HCT116 (cell line): ENCODE results near the gene SNW1. TPM values are rescaled to one million over a fixed set of nuclear protein-coding genes. Genes with fewer than 3 reads are reported as not detected.

ENCODE experiments used
- ATAC-seq: fragments of 200-7000 bp; cut with Tn5 transposase; 2 replicates; pipeline ENCODE4 v1.9.1; 2020; ENCODE audit warnings: mild to moderate bottlenecking, moderate library complexity
- BruUV-seq: library from RNA; stranded (reverse); fragments of 400-500 nt; replicated peaks from 2 replicates; lab custom pipeline; 2021; lab: Mats Ljungman, UMichigan
- CTCF ChIA-PET: fragments of 300-600 bp; sonication (Branson Sonifier 250); formaldehyde crosslinking; loops from one replicate; lab custom pipeline; 2021; ENCODE audit warnings: antibody characterized with exemption; lab: Charles Lee
- POLR2A ChIA-PET: fragments of 300-600, 350-600 bp; sonication (Branson Sonifier 250); formaldehyde crosslinking; loops from one replicate; lab custom pipeline; 2021; ENCODE audit warnings: antibody characterized with exemption; lab: Charles Lee
- RAD21 ChIA-PET, 2 experiments: fragments of 300-600 bp; sonication (Branson Sonifier 250); formaldehyde crosslinking; loops; one replicate each; lab custom pipeline; 2023; ENCODE audit warnings: low total read pairs in 2 of 2; ENCODE audit not compliant: uncharacterized antibody in 2 of 2, unreplicated experiment in 2 of 2, low non-redundant PET in 1 of 2; lab: Charles Lee
- DNase-seq: peaks from one replicate; pipeline ENCODE4 v3.0.0-alpha.2; 2010; ENCODE audit warnings: low read depth, low spot score
- H2AFZ ChIP-seq: fragments of 200-600 bp; shearing (Covaris generic), sonication (generic); 2 replicates; pipeline ENCODE4 v1.6.1; 2017; ENCODE audit warnings: low read depth, mixed run types, mixed read lengths, antibody characterized with exemption, low read length; ENCODE audit not compliant: poor library complexity, severe bottlenecking
- H3K27ac ChIP-seq: 2 replicates; pipeline ENCODE4 v1.5.1; 2012; ENCODE audit warnings: low read depth, low read length
- H3K27me3 ChIP-seq: fragments of 200-600 bp; sonication (generic); 2 replicates; pipeline ENCODE4 v1.6.1; 2016; ENCODE audit warnings: mixed run types, low read length, mixed read lengths; ENCODE audit not compliant: insufficient read depth
- H3K36me3 ChIP-seq, 2 experiments: fragments of 200-500 bp in 1 of 2; fragments of 200-600 bp in 1 of 2; sonication (Bioruptor generic) in 1 of 2; sonication (generic) in 1 of 2; 2 replicates each; pipeline versions ENCODE4 v1.5.1 to v1.6.1; 2014 to 2016; ENCODE audit warnings: low read length in 2 of 2, inconsistent platforms in 1 of 2, mixed read lengths in 1 of 2, mixed run types in 1 of 2; ENCODE audit not compliant: insufficient read depth in 2 of 2, control insufficient read depth in 1 of 2
- H3K4me1 ChIP-seq, 2 experiments: fragments of 200-600 bp in 1 of 2; sonication (generic) in 1 of 2; 2 replicates each; pipeline versions ENCODE4 v1.5.1 to v1.6.1; 2012 to 2017; ENCODE audit warnings: low read length in 2 of 2, inconsistent platforms in 1 of 2, mild to moderate bottlenecking in 1 of 2, mixed read lengths in 1 of 2, mixed run types in 1 of 2, moderate library complexity in 1 of 2; ENCODE audit not compliant: insufficient read depth in 2 of 2, control insufficient read depth in 1 of 2
- H3K4me2 ChIP-seq: fragments of 200-600 bp; sonication (generic); 2 replicates; pipeline ENCODE4 v1.6.1; 2017; ENCODE audit warnings: mixed run types, low read length, mixed read lengths
- H3K4me3 ChIP-seq, 2 experiments: fragments of 200-600 bp in 1 of 2; sonication (generic) in 1 of 2; replicated peaks in 1 of 2; 2 replicates each; pipeline ENCODE4 v1.5.1; 2011 to 2016; ENCODE audit warnings: low read length in 2 of 2, control low read depth in 1 of 2, low read depth in 1 of 2, mild to moderate bottlenecking in 1 of 2, mixed read lengths in 1 of 2, mixed run types in 1 of 2
- H3K79me2 ChIP-seq: fragments of 200-600 bp; sonication (generic); 2 replicates; pipeline ENCODE4 v1.6.1; 2017; ENCODE audit warnings: mild to moderate bottlenecking, mixed run types, low read length, moderate library complexity, mixed read lengths; ENCODE audit not compliant: insufficient read depth
- H3K9ac ChIP-seq: fragments of 200-600 bp; sonication (generic); 2 replicates; pipeline ENCODE4 v1.6.1; 2016; ENCODE audit warnings: low read length, mixed read lengths
- H3K9me2 ChIP-seq: fragments of 200-600 bp; sonication (generic), shearing (Covaris generic); 2 replicates; pipeline ENCODE4 v1.6.1; 2017; ENCODE audit warnings: mixed run types, mild to moderate bottlenecking, moderate library complexity; ENCODE audit not compliant: insufficient read depth
- H3K9me3 ChIP-seq, 2 experiments: fragments of 200-500 bp in 1 of 2; fragments of 200-600 bp in 1 of 2; sonication (Bioruptor generic) in 1 of 2; sonication (generic) in 1 of 2; 2 replicates each; pipeline ENCODE4 v1.6.1; 2014 to 2017; ENCODE audit warnings: low read length in 2 of 2, mixed read lengths in 2 of 2, inconsistent platforms in 1 of 2, low read depth in 1 of 2, mild to moderate bottlenecking in 1 of 2, mixed run types in 1 of 2, moderate library complexity in 1 of 2; ENCODE audit not compliant: control insufficient read depth in 1 of 2, insufficient read depth in 1 of 2
- H4K20me1 ChIP-seq: fragments of 200-600 bp; sonication (generic), shearing (Covaris generic); 2 replicates; pipeline ENCODE4 v1.6.1; 2017; ENCODE audit warnings: mixed run types, mild to moderate bottlenecking, moderate library complexity; ENCODE audit not compliant: insufficient read depth
- CBX3 ChIP-seq: IDR thresholded peaks from 2 replicates; pipeline ENCODE4 v1.6.1; 2012; ENCODE audit warnings: low read depth
- EGR1 ChIP-seq: IDR thresholded peaks from 2 replicates; pipeline ENCODE4 v1.6.1; 2012; ENCODE audit warnings: low read depth
- EZH2 ChIP-seq: fragments of 200-600 bp; sonication (generic); IDR thresholded peaks from 2 replicates; pipeline ENCODE4 v1.6.1; 2017; ENCODE audit warnings: antibody characterized with exemption, mixed run types
- EZH2phosphoT487 ChIP-seq: fragments of 200-600 bp; IDR thresholded peaks from 2 replicates; pipeline ENCODE4 v1.6.1; 2018; ENCODE audit warnings: antibody characterized with exemption, borderline replicate concordance
- FOSL1 ChIP-seq: IDR thresholded peaks from 2 replicates; pipeline ENCODE4 v1.6.1; 2012; ENCODE audit warnings: low read depth
- JUND ChIP-seq: IDR thresholded peaks from 2 replicates; pipeline ENCODE4 v1.6.1; 2012
- POLR2A ChIP-seq: IDR thresholded peaks from 2 replicates; pipeline ENCODE4 v1.7.0; 2011; ENCODE audit warnings: borderline replicate concordance; ENCODE audit not compliant: insufficient read depth, insufficient read length; ENCODE audit errors: extremely low read depth
- POLR2AphosphoS5 ChIP-seq: IDR thresholded peaks from 2 replicates; pipeline ENCODE4 v1.6.1; 2011; ENCODE audit warnings: mild to moderate bottlenecking, low read depth, low read length, moderate library complexity
- RAD21 ChIP-seq: IDR thresholded peaks from 2 replicates; pipeline ENCODE4 v1.6.1; 2012; ENCODE audit warnings: low read depth, mild to moderate bottlenecking
- SP1 ChIP-seq: IDR thresholded peaks from 2 replicates; pipeline ENCODE4 v1.6.1; 2012; ENCODE audit warnings: low read depth
- SRF ChIP-seq: IDR thresholded peaks from 2 replicates; pipeline ENCODE4 v1.6.1; 2012; ENCODE audit warnings: low read depth
- TCF7L2 ChIP-seq: IDR thresholded peaks from 2 replicates; pipeline ENCODE4 v1.7.0; 2011; ENCODE audit warnings: borderline replicate concordance, inconsistent platforms; ENCODE audit not compliant: insufficient read depth, insufficient read length; ENCODE audit errors: extremely low read depth
- YY1 ChIP-seq: IDR thresholded peaks from 2 replicates; pipeline ENCODE4 v1.6.1; 2011; ENCODE audit warnings: low read length, low read depth, moderate library complexity, mild to moderate bottlenecking; ENCODE audit not compliant: insufficient replicate concordance; ENCODE audit errors: extremely low read depth
- ZFX ChIP-seq: fragments of 450-650 bp; IDR thresholded peaks from 2 replicates; pipeline ENCODE4 v1.6.1; 2017
- intact Hi-C: fragments of 100-400 bp; cut with micrococcal nuclease; formaldehyde crosslinking; loops from 2 replicates; pipeline ENCODE4 v1.10.0; 2022
- total RNA-seq: library from RNA; stranded (reverse); gene quantifications from one replicate; pipeline ENCODE4 v1.2.1, GENCODE V29; 2021; ENCODE audit not compliant: unreplicated experiment
- TF ChIP-seq, protein P1 (sequence below): IDR thresholded peaks from 2 replicates; pipeline ENCODE4 v1.6.1; 2012
- TF ChIP-seq, protein P2 (sequence below), 3 experiments: fragments of 200-600 bp in 1 of 3; sonication (generic) in 1 of 3; IDR thresholded peaks in 2 of 3; conservative IDR thresholded peaks in 1 of 3; 2 replicates each; pipeline ENCODE4 v1.5.1; 2012 to 2017; ENCODE audit warnings: low read depth in 2 of 3, low read length in 2 of 3, antibody characterized with exemption in 1 of 3, borderline replicate concordance in 1 of 3, control low read depth in 1 of 3, mild to moderate bottlenecking in 1 of 3, mixed read lengths in 1 of 3, mixed run types in 1 of 3, moderate library complexity in 1 of 3; ENCODE audit not compliant: insufficient read depth in 1 of 3
- TF ChIP-seq, protein P3 (sequence below): IDR thresholded peaks from 2 replicates; pipeline ENCODE4 v1.6.1; 2011; ENCODE audit warnings: mild to moderate bottlenecking, low read length, moderate library complexity; ENCODE audit not compliant: insufficient replicate concordance; ENCODE audit errors: extremely low read depth
- TF ChIP-seq, protein P4 (sequence below): IDR thresholded peaks from 2 replicates; pipeline ENCODE4 v1.6.1; 2012

Gene SNW1
- total RNA-seq, 1 experiment from 2014 or later, result 102 TPM

DNA sequence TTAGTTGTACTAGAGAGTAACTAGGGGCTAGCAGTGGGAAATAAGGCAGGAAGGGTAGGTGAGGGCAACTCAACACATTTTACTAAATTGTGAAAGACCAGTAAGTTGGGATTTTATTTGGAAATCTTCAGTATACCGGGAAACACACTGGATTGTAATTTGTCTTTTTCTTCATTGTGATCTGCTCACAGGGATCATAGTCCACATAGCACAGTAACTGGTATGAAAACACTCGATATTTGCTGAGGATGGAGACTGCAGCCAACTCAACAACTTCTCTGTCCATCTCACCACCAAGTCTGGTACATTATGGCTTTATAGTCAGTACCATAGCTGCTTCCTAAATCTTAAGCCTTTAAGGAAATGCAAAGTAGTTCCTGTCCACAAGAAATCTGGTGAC is 50.6 kb downstream of the SNW1 start:
- H3K27ac ChIP-seq, result no peak overlapping the region
- ChIA-PET POLR2A (no interaction called here), RAD21 (no interaction called here), CTCF (no interaction called here)
- H3K4me3 ChIP-seq, result no peak overlapping the region
- peaks cover 99% of the 10 kb centered on the region for H3K79me2 ChIP-seq
- DNase-seq (no peak), ATAC-seq (no peak)
- peaks cover 11 to 23% of the 10 kb centered on the region in 2 experiments; a peak in 3 of 4 replicates for H3K4me1 ChIP-seq
- BruUV-seq, result no TSS peak
- H3K9me2 ChIP-seq, result no peaks in the 10 kb centered on the region
- H3K4me2 ChIP-seq, result no peak overlapping the region; the same call in 1 of the 2 replicates
- TF ChIP-seq SRF, result no peak
- TF ChIP-seq, protein P1, sequence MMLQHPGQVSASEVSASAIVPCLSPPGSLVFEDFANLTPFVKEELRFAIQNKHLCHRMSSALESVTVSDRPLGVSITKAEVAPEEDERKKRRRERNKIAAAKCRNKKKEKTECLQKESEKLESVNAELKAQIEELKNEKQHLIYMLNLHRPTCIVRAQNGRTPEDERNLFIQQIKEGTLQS, result no peak
- no peak for TF ChIP-seq ZFX
- TF ChIP-seq POLR2A, result no peak
- no peak for TF ChIP-seq EGR1
- TF ChIP-seq EZH2phosphoT487, result no peak
- no peak for TF ChIP-seq FOSL1
- TF ChIP-seq SP1, result no peak
- TF ChIP-seq TCF7L2, result no peak
- TF ChIP-seq, protein P2, sequence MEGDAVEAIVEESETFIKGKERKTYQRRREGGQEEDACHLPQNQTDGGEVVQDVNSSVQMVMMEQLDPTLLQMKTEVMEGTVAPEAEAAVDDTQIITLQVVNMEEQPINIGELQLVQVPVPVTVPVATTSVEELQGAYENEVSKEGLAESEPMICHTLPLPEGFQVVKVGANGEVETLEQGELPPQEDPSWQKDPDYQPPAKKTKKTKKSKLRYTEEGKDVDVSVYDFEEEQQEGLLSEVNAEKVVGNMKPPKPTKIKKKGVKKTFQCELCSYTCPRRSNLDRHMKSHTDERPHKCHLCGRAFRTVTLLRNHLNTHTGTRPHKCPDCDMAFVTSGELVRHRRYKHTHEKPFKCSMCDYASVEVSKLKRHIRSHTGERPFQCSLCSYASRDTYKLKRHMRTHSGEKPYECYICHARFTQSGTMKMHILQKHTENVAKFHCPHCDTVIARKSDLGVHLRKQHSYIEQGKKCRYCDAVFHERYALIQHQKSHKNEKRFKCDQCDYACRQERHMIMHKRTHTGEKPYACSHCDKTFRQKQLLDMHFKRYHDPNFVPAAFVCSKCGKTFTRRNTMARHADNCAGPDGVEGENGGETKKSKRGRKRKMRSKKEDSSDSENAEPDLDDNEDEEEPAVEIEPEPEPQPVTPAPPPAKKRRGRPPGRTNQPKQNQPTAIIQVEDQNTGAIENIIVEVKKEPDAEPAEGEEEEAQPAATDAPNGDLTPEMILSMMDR (IDR thresholded peaks at IDR 0.05 in 2 of 3, conservative IDR thresholded peaks at IDR 0.05 in 1 of 3; ENCODE audit: borderline replicate concordance in 1 of 3, insufficient read depth in 1 of 3, low read depth in 2 of 3, low read length in 2 of 3), result no peak
- TF ChIP-seq, protein P3, sequence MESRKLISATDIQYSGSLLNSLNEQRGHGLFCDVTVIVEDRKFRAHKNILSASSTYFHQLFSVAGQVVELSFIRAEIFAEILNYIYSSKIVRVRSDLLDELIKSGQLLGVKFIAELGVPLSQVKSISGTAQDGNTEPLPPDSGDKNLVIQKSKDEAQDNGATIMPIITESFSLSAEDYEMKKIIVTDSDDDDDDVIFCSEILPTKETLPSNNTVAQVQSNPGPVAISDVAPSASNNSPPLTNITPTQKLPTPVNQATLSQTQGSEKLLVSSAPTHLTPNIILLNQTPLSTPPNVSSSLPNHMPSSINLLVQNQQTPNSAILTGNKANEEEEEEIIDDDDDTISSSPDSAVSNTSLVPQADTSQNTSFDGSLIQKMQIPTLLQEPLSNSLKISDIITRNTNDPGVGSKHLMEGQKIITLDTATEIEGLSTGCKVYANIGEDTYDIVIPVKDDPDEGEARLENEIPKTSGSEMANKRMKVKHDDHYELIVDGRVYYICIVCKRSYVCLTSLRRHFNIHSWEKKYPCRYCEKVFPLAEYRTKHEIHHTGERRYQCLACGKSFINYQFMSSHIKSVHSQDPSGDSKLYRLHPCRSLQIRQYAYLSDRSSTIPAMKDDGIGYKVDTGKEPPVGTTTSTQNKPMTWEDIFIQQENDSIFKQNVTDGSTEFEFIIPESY, result no peak
- no peak for TF ChIP-seq JUND
- TF ChIP-seq RAD21, result no peak
- no peak for TF ChIP-seq EZH2
- TF ChIP-seq, protein P4, sequence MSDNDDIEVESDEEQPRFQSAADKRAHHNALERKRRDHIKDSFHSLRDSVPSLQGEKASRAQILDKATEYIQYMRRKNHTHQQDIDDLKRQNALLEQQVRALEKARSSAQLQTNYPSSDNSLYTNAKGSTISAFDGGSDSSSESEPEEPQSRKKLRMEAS, result no peak
- no peak for TF ChIP-seq YY1
- TF ChIP-seq CBX3, result no peak
- TF ChIP-seq POLR2AphosphoS5, result no peak
- peaks cover 34 to 43% of the 10 kb centered on the region in 2 experiments; a peak in 3 of 4 replicates for H3K36me3 ChIP-seq
- H3K9me3 ChIP-seq, result no peaks in the 10 kb centered on the region
- H3K9ac ChIP-seq, result no peak overlapping the region
- H4K20me1 ChIP-seq, result peaks cover 33% of the 10 kb centered on the region; the same call in 1 of the 2 replicates
- no peaks in the 10 kb centered on the region for H3K27me3 ChIP-seq
- H2AFZ ChIP-seq, result no peak overlapping the region
- intact Hi-C loops, result no loop called here
